Skin epidermis (tissue), 12 donors: ENCODE data around the gene HDAC9.

Source experiments
- H3K27ac ChIP-seq, 21 experiments: fragments of 200-600 bp; sonication (generic) in 11 of 21; one replicate each; pipeline ENCODE4 v1.5.0; 2020; ENCODE audit warnings: mild to moderate bottlenecking in 3 of 21, inconsistent platforms in 2 of 21, moderate library complexity in 2 of 21
- H3K4me3 ChIP-seq, 7 experiments: fragments of 200-600 bp; sonication (generic) in 2 of 7; one replicate each; pipeline ENCODE4 v1.5.0; 2020; ENCODE audit warnings: inconsistent platforms in 2 of 7, mild to moderate bottlenecking in 2 of 7, moderate library complexity in 1 of 7

HDAC9 gene

DNA sequence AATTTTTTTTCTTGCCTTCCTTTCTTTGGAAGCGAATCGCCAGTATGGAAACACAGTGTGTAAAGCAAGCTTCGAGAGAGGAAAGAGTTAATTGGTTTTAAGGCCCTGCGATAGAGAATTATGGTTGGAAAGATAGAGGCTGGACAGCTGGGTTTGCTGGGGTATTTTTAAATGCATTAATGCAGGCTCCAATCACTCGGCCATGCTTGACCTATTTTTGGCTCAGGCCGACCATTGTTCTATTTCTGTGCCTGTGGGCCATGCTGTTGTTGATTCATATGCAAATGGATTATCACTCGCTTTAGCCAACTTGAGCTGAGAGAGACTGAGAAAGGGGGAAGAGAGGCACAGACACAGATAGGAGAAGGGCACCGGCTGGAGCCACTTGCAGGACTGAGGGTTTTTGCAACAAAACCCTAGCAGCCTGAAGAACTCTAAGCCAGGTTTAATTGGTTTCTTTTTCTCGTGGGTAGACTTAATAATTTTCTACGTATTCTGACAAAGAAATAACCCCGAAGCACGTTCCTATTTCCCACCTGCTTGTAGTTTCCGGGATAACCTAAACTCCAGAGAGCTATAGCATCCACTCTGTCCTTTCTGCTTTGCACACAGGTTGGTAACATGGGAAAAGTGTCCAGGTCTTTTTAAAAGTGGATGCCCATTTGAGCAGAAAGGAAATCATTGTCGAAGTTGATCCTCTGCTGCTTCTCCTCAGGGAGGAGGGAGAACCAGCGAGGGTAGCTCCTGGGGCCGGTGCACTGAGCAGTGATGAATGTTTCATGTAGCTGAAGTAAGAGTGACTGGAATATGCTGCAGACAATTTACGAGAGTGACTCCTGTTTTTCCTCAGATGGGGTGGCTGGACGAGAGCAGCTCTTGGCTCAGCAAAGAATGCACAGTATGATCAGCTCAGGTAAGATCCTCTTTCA is at the start of gene HDAC9:
Gene HDAC9, plus strand, starts transcription at position 338 of the 929 bp plus-strand sequence. Its CDS starts 554 bp downstream, at position 892.
- peak within 1 kb of the TSS in 17 of 21 experiments; percentile 1 to 80 (median 18) for H3K27ac ChIP-seq
- peak within 1 kb of the TSS; percentile 17 to 33 (median 24) for H3K4me3 ChIP-seq

DNA sequence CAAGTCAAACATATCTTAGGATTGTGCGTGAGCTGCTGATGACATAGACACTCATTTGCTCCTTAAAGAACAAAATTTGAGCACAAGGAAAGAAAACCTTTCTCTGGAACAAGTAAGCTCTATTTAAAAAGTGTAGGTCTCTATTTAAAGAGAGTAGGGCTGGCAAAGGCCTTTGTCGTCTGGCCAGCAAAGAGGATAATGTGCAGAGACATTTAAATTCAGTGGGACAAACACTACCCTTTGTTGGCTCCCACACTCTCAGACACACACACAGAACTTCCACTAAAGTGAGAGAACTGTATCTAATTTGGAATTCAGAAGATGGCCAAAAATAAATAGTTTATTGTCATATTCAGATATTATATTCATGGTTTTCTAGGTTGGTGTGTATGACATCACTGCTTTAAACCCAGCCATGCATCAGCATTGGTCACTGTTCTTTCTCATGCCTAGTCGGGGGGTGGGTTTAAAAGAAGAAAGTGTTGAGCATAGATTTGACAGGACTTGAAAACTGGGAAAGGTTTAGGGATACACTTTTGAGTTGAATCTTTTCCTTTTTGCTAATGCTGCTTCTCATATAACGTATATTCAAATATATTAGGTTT is 49.5 kb upstream of the HDAC9 start:
- Histone ChIP-seq H3K27ac (no peak overlapping the region), H3K4me3 (no peak overlapping the region)

DNA sequence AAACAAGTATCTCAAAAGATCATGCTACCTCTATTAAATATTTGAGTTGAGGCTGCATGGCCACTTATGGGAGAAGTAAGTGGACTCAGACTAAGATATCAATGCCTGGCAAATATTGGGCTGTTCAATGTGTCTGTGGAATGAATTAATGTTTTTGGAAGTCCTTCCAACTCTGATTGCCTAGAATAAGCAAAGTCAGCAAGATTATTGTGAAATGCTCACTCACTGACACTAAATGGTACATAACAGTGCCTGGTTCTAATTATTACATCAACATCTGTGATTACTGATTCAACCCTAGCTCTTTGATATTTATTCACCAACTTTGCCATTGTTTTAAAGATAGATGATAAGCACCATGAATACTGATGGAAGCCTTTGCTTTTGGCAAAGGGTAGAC is 45.5 kb upstream of the HDAC9 start:
- Histone ChIP-seq H3K4me3 (no peak overlapping the region), H3K27ac (no peak overlapping the region)

DNA sequence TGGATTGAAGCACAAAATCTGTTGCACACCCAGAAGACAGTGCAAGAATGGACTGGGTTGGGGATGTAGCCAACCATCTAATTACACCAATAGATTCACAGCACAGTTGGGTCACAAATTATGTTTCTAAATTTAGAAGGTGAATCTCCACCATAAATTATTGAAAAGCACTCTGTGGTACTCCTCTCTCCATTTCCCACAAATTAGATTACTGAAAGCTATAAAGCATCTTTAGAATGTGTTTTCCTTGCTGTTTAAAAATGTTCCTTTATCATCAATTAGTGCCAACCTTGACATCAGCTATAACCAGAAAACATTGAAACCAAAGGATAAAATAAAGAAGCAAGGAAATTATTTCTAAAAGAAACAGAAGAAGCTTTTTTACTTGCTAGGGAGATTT is 39.9 kb upstream of the HDAC9 start:
- Histone ChIP-seq H3K4me3 (no peak overlapping the region), H3K27ac (no peak overlapping the region)

DNA sequence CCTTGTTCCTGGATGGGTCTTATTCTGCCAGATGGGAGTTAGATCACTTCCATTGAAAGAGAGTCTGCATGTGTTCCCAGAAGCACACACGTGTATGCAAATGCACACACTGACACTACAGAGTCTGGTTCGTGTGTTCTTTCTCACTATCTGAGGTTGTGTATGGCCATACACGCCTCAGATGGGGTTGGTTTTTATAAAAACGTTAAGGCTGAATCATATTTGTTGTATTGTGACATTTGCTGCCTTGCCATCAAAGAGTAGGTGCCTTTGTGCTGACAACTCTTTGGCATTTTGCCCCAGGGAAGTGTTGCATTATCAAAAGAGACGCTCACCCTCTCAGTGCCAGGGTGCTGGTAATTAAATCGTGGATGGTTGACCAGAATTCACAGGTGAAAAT is 37.7 kb upstream of the HDAC9 start:
- H3K27ac ChIP-seq, result no peak overlapping the region
- H3K4me3 ChIP-seq, result no peak overlapping the region

- H3K27ac ChIP-seq, result peak overlapping the region in 1 of 21 experiments; percentile 1
These were observed 36.7 kb upstream of the HDAC9 start for GRCh38 chr7:18458830-18459229.

DNA sequence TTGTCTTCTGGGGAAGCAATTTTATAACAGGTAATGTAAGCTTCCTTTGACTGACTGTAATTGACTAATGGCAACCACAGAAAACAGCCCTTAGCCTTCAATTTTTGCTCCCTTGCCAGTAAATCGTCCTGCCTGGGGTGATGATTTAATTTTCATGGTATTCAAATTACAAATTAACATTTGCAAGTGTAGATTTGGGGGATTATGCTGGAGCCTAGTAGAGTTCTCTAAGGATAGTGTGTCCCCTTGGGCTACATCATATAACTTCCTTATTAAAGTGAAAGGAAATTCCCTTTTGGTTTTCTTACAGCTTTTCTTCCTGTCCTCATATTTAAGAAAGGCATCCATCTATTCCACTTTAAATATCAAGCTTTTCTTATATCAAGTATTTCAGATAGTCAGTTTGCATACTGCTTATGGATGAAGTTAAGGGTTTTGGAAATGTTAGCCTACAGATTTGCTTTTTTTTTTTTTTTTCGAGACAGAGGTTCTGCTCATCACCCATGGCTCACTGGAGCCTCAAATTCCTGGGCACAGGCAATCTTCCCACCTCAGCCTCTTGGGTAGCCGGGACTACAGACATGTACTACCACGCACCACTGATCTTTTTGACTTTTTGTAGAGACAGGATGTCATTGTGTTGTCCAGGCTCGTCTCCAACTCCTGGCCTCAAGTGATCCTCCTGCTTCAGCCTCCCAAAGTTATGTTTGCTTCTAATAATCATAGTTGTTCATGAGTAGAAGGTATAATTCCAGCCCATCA is 35.9 kb upstream of the HDAC9 start:
- no peak overlapping the region for H3K4me3 ChIP-seq
- H3K27ac ChIP-seq, result peak overlapping the region in 1 of 21 experiments; percentile 1

More at GRCh38 chr7:18458830-18459229, 36.7 kb upstream of the HDAC9 start:
- no peak overlapping the region for H3K4me3 ChIP-seq

GRCh38 chr7:18461785-18462467 is 33.6 kb upstream of the HDAC9 start:
- H3K27ac ChIP-seq, result no peak overlapping the region
- no peak overlapping the region for H3K4me3 ChIP-seq

GRCh38 chr7:18464830-18465229 is 30.7 kb upstream of the HDAC9 start:
- H3K27ac ChIP-seq, result no peak overlapping the region
- H3K4me3 ChIP-seq, result no peak overlapping the region

- Histone ChIP-seq H3K4me3 (no peak overlapping the region), H3K27ac (no peak overlapping the region)
These were observed 28.5 kb upstream of the HDAC9 start for GRCh38 chr7:18467011-18467410.

DNA sequence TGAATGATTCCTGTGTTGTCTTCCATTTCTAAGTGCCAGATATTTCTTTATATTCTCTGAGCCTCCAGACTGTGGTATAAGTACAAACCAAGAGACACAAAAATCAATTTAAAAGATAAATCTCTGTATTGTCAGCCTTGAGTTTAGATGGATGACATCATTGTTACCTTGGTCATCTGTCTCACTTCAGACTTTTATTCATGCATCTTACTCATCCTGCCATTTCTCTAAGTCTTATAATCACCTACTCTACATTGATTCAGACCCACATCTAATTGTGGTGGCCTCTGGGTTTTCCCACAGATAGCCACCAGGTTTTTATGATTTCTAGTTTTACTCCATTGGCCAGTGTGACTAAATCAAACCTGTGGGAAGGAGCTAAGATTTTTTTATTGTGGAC is 26.8 kb upstream of the HDAC9 start:
- Histone ChIP-seq H3K27ac (no peak overlapping the region), H3K4me3 (no peak overlapping the region)

DNA sequence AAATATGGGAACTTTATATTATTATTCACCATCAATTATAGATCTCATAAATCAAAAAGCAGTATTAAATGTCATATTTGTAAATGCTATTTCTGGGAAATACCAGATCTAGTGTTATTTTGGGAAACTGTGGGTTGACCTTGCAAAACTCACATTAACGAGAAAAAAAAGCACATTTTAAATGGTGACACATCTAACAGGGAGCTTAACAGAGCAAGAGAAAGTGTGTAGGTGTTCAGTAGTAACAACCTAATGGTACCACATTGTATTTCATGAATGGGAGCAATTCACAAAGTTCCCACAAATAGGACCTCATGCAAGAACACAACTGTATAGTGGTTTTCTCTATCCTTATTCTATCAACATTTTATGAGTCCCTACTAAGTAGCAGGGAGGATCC is 26.2 kb upstream of the HDAC9 start:
- Histone ChIP-seq H3K27ac (no peak overlapping the region), H3K4me3 (no peak overlapping the region)

DNA sequence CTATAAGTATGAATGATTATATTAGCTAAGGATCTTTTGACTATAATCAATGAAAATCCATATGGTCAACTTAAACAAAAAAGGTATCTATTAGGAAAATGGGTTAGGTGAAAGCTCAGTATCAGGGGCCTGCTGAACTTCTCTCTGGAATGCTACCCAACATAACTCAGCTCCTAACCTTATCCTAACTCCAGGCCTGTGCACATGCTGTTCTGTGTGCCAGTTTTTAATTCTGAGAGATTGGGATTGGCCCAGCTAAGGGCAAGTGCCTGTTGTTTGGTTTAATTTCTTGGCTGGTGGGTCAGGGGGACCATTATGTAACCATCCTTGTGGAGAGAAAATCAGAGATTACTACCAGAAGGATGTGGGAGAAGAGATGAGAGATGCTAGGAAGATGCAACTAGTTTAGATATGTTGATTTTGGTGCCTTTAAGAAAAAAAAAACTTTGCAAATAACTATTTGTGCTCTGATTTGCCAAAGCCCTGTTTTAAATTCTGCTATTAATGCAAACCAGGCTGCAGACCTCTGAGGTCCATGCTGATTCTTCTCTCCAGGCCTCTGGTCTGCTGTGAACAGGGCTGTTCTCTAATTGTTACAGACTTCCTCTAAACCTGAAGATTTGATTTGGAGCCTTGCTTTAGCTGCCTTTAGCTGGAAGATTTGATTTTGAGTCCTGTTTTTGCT is 23.9 kb upstream of the HDAC9 start:
- Histone ChIP-seq H3K27ac (peak overlapping the region in 1 of 21 experiments; percentile 14), H3K4me3 (no peak overlapping the region)

DNA sequence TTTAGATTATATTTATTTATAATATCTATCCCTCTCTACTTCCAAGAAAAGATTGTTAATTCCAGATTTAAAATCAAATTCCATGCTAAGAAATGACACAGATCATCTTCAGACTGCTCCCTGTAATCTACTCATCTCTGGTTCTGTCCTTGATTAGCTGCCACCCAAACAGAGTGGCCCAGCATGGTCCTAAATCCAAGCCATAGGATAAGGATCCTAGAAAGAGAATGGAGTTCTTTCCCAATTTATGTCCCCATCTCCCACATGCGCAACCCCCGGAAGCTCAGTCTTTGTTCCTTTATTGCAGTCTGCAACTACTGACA is 23.4 kb upstream of the HDAC9 start:
- H3K27ac ChIP-seq, result peak overlapping the region in 1 of 21 experiments; percentile 14
- H3K4me3 ChIP-seq, result no peak overlapping the region

- Histone ChIP-seq H3K4me3 (no peak overlapping the region), H3K27ac (no peak overlapping the region)
These were observed 22.4 kb upstream of the HDAC9 start for GRCh38 chr7:18473119-18473518.

- no peak overlapping the region for H3K27ac ChIP-seq
- no peak overlapping the region for H3K4me3 ChIP-seq
These were observed 20.6 kb upstream of the HDAC9 start for GRCh38 chr7:18474944-18475343.

- H3K4me3 ChIP-seq, result no peak overlapping the region
These were observed 20.1 kb upstream of the HDAC9 start for GRCh38 chr7:18475488-18475887.

GRCh38 chr7:18481776-18482175 is 13.8 kb upstream of the HDAC9 start:
- no peak overlapping the region for H3K27ac ChIP-seq

More at GRCh38 chr7:18475488-18475887, 20.1 kb upstream of the HDAC9 start:
- H3K27ac ChIP-seq, result no peak overlapping the region

DNA sequence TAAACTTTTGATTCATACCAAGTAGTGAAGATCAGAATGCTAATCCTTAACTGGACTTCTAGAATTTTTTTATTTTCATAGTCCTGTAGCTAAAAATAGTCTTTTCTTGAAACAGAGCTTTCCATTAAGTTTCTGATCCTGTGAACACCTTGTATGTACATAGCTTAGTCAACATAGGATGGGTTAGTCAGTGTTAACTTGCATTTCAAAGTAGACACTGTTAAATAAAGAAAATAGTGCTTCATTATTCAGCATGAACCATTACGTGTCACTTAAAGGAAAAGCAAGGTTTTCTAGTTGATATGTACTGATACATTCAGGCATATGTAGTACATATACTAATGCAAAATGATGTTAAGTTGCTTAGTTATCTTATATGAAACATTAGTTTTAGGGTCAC is 7.5 kb upstream of the HDAC9 start:
- H3K27ac ChIP-seq, result no peak overlapping the region
- H3K4me3 ChIP-seq, result no peak overlapping the region

More at GRCh38 chr7:18481776-18482175, 13.8 kb upstream of the HDAC9 start:
- H3K4me3 ChIP-seq, result no peak overlapping the region
